Measurements from ENCODE around the gene DCPS.

Gene DCPS

DNA sequence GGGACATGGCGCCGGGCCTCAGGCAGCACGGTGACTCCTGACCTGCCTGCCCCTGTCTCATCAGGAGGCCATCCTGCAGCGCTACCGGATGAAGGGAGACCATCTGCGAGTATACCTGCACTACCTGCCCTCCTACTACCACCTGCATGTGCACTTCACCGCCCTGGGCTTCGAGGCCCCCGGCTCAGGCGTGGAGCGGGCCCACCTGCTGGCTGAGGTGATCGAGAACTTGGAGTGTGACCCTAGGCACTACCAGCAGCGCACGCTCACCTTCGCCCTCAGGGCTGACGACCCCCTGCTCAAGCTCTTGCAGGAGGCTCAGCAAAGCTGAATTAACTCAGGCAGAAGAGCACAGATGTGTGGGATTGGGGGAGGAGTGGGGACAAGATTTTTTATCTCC is 41.4 kb downstream of the DCPS start:
- no peak for DNase-seq (ENCODE audit: low spot score)

DNA sequence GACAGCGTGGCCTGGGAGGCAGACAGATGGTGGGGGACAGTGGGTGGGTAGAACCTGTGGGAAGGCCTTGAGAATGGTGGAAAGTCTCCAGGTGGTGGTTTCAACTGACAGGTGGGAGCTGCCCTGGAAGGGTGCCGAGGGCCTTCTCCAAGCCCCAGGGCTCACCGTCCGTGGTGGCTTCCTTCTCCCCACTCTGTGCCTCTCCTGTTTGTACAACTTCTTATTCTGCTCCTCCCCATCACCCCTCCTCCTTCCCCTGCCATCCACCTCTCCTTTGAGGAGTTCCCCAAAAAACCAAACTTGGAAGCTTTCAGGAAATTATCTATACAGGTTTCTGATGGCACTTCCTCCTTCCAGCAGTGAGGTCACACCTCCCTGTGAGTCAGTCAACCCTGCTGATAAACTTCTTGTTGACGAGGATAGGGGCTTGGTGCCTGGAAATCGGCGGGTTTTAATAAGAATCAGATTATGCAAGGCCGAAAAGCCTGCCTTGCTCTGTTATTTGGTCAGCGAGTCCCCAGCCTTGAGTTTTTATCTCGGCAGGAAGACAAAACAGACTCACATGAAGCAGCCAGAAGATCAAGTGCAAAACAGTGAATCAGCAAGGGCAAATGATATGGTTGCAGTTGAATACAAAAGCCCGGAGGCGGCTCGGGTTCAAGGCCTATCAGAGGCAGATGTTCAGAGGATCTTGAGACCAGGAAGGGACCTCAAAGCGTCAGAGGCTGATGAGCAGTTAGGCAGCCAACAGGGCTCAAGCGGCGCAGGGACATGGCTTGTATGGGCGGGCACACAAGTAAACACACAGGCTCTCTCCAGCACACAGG is 42.1 kb downstream of the DCPS start:
- peak; percentile 87 for DNase-seq (ENCODE audit: low spot score)

DNA sequence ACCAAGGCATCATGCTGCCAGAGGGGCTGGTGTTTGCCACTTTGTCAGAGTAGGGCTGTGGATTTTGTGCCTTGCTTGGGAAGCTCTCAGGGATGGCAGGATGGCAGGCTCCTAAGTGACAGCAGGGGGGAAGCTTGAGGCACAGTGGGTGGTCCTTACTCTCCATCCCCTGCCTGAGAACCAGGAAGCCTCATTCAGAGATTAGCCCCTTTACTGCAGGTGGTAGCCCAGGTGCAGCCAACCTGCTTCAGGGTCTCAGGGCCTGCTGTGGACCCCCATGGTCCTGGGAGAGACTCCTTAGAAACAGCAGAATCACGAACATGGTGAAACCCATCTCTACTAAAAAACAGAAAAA is 42.7 kb downstream of the DCPS start:
- no peak for DNase-seq (ENCODE audit: low spot score)

DNA sequence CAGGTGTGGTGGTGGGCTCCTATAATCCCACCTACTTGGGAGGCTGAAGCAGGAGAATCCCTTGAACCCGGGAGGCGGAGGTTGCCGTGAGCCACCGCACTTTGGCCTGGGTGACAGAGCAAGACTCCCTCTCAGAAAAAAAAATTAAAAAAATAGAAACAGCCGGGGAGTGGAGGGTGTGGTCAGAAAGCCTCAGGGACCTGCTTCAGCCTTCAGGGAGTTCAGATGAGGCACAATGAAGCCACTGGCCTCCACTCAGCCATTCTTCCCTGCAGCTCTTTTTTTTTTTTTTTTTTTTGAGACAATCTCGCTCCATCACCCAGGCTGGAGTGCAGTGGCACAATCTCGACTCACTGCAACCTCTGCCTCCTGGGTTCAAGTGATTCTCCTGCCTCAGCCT is 43.1 kb downstream of the DCPS start:
- DNase-seq (ENCODE audit: low spot score), result peak; percentile 69

DNA sequence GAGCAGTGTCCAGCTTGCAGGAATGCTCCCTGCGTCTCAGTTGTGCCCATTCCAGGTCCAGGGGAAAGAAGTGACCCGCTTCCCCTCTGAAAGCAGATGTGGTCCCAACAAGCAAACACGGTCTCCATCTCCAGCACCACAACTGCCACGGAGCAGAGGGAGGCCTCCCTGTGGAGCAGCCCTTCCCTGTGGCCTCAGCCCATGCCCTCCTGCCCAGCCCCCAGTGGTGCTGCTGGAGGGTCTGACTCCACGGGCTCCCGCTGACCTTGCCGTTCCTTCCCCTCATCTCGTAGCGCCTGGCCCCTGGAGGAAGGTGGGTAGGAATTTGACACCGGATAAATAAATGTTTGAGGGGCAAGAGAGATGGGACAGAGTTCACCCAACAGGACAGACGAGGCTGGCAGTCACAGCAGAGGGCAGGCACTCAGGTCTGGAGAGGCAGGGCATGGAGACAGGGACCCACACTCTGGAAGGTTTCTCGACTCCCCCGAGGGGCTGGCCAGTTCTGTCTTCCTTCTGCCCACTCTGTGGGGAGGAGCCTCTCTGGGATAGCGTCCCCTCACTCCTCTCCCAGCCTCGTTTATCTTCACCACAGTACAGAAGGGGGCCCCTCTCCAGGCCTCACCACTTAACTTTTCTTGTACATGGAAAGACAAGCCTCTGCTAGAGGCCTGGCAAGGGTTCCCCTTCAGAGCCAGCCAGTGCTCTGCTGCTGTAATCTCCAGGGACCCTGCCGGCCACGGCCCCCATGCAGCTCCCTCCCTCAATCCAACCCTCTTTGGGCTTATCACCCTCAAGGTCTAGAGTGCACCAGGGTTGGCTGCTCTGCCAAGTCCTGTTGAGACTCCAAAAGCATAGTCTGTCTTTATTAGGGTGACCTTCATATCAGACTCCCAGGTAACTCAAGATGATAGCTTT is 44.1 kb downstream of the DCPS start:
- peak; percentile 56 for DNase-seq (ENCODE audit: low spot score)

DNA sequence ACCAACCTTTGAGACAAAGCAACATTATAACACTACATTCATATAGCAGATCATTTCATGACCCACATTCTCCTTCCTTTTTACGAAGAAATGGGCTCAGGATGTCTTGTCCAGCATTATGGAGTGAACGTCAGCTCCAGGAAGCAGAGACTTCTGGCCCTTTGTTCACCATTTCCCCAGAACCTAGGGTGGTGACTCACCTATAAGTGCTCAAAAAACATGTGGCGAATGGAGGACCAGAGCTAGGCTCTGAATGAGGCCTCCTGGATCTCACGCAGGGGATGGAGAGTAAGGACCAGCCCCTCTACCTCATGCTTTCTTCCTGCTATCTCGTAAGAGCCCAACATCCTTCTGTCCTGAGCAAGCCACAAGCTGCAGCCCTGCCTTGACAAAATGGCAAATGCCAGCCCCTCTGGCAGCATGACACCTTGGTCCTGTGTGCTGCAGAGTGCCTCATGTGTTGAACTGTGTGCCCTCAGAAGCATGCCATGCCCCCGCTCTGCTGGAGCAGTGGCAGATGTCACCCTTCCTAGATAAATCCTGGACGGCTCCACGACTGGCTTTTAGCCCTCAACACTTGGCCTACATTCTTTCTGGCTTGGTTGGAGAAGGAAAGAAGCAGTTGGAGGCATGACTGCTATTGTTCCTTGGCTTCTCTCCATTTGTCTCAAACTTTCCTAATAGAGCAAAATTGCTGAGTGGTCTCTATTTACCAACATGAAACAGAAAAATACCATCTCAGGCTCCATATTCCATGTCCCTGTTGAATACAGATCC is 45.1 kb downstream of the DCPS start:
- DNase-seq (ENCODE audit: low spot score), result no peak

DNA sequence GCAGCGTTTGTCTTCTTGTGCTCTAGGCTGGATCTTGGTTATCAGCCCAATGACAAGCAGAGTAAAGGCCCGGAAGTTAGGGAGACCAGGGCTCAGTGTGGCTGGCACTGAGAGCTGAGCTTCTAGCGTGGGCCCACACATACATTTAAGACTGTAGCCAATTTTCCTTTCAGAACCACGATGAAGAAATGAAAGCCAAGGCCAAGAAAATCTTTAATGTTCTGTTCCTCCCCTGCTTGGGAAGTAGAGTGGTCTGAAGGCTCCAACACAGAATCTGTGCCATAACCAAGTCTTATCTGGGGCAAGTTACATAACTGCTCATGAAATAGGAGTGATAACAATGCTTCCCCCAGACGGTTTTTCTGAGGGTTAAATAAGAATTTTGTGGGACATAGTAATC is 47.0 kb downstream of the DCPS start:
- no peak for DNase-seq (ENCODE audit: low spot score)

DNA sequence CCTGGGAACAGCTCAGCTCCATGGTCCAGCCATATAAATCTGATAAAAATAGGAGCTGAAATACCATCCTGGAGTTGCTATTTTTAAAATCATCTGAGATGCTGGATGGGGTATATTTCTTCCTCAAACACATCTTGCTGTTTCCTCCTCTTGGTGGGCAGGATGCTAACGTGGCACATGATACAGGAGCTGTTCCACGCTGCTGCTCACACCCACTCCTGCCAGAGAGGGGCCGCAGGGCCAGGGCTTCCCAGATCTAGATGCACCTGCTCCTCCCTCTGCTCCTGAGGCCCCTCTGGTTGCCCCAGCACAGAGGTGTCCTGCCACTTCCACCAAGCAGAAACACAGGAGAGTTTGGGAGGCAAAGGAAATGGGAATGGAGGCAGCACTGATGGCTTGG is 48.3 kb downstream of the DCPS start:
- DNase-seq (ENCODE audit: low spot score), result no peak

DNA sequence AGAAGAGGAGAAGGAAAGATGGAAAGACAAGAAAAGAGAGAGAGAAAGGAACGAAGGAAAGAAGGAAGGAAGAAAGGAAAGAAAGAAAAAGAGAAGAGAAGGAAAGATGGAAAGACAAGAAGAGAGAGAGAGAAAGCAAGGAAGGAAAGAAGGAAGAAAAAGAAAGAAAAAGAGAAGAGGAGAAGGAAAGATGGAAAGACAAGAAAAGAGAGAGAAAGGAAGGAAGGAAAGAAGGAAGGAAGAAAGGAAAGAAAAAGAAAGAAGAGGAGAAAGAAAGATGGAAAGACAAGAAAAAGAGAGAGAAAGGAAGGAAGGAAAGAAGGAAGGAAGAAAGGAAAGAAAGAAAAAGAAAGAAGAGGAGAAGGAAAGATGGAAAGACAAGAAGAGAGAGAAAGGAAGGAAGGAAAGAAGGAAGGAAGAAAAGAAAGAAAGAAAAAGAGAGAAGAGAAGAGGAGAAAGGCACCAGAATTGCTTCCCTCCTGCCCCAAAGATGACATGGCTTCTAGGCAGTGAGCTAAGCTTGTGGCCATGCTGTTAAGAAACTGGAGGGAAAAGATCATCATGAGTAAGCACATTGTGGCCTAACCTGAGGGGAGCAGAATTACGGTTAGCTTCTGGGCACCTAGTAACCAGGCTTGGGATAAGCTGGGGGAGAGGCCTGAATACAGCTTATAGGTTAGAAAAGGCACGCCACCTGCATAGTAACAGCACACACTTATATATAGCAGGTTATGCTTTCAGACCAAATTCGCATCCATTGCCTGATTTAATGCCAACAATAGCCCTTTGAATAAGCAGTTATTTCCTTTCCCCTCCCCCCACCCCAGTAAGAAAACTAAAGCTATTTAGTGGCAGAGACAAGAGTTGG is 49.3 kb downstream of the DCPS start:
- peak; percentile 81 for DNase-seq (ENCODE audit: low spot score)

DNA sequence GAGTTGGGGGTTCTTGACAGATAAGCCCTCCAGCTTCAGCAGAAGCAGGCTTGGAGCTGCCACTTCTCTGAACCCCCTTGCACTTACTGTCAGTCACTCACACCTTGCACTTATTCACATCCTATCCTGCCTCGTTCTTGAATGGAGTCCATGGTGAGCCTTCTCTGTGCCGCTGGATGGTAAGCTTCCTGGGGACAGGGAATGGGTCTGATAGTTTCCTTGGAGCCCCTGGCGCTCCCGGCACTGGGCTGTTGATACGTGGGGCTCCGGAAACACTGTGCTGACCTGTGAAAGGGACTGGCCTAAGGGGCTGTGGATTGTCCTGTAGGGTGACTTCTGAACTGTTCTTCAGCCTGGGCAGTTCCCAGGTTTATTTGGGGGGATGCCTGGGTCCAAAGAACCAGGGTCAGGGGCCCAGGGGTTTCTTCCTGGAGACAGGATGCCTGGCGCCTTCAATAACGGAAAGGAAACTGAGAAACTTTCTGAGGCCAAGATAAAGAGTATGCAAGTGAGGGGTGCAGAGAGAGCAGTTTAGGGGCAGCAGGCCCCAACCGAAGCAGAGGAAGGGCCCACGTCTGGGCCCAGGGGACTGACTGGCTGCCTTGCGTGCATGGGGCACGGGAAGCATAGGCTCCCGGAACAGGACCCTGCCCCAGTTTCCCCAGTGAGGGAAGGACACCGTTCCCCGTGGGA is 50.9 kb downstream of the DCPS start:
- DNase-seq (ENCODE audit: low spot score), result no peak

DNA sequence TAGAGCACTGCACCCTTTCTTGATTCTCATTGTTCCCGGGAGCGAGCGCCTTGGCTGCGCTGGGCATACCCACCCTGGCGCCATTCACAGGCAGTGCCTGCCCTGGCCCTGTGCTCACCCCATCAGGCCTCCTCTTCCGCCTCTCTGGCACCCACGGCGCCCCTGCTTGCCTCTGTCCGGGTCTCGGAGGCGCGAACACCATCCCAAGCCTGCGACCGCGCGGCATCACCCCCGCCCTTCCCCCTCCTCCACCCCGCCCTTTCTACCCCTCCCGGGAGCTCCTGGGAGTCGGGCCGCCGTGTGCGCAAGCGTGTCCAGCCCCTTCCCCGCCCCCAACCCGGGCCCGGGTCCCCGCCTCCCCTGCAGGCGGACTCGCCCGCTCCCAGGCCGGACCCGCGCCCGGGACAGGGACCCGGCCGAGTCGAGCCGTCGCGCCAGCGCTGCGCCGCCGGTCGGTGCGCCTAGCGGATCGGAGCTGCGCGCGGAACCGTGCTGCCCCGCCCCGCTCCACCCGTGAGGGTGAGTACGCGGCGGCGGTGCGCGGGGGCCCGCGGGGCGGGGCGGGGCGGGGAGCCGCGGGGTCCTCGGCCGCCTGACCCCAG is 51.6 kb downstream of the DCPS start, which contains the start of gene ST3GAL4:
Gene ST3GAL4 (plus strand): TSS at position 363 of the 602 bp plus-strand sequence. CDS start 50,470 bp downstream, outside the sequence.
- DNase-seq (ENCODE audit: low spot score), result peak; percentile 52

DNA sequence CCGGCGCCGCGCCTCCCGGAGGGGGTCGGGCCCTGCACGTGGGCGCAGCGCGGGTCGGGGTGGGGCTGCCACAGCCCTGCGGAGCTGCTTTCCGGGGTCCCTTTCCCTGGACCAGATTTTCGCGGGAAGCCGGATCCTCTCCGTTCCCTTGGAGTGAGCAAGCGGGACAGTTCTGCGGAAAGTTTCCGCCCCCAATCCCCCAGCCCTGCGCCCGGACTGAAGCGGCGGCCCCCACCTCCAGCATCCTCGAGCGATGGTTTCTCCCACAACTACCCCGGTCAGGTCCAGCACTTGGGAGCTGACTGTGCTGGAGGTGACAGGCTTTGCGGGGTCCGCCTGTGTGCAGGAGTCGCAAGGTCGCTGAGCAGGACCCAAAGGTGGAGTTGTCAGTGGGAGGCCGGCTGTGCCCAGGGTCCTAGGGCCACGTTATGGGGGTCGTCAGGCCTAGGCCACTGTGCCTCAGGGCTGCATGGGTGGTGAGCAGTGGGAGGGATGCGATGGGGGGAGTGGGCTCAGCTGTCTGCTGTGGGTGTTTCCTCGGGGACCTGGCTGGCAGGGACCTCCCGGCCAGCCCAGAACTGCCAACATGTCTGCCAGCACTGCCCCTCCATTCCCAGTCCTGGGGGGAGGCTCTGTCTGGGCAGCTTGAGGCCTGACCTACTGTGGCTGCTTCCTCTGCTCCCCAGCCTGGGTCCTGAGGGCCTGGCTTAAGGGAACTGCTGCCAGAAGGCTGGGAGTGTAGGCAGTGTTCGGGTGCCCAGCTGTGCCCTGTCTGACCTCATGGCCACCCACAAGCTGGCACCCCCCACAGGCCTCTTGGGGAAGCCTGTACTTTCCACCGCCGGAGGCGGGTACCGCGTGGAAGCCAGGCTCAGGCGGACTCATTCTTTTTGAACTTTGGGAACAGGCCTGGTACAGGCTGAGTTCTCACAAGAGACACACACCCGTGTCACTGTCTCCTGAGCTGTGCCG is 52.4 kb downstream of the DCPS start:
- no peak for DNase-seq (ENCODE audit: low spot score)

DNA sequence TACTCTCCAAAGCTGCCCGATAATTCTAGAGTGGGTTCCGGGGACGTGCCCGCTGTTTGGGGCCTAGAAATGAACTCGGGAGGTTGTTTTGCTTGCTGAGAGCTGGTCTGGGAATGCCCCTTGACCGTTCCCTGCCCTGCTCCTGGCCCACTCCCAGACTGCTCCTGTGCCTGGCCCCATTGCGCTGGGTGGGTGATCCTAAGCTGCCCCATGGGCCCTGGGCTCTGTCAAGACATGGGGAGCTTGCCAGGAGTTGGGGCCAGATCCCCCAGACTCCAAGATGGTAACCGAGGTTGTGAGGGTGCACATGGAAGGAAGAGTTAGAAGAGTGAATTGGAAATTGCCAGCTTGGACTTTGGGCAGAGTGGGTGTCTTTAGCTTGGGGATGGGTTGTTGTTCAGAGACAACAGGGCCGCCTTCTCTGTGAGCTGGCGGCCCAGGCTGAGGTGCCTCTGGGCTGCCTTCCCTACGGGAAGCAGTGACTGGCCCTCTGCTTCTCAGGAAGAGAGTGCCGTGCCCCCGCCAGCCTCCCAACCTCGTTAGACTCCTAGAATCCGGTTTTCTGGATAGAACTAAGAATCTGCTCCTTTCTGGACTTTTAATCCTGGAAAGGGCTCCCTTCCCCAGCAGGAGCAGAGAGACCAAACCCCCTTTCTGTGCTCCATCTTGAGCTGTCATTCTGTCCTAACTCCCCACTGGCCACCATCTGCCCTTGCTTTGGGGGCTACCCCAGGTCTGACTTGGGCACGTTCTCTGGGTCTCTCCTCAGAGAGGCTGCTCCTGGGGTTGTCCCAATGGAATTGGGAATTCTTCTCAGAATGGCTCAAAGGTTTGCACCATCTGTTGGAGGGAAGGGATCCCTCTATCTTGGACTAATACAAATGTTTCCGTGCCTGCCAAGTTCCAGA is 53.4 kb downstream of the DCPS start:
- DNase-seq (ENCODE audit: low spot score), result no peak

DNA sequence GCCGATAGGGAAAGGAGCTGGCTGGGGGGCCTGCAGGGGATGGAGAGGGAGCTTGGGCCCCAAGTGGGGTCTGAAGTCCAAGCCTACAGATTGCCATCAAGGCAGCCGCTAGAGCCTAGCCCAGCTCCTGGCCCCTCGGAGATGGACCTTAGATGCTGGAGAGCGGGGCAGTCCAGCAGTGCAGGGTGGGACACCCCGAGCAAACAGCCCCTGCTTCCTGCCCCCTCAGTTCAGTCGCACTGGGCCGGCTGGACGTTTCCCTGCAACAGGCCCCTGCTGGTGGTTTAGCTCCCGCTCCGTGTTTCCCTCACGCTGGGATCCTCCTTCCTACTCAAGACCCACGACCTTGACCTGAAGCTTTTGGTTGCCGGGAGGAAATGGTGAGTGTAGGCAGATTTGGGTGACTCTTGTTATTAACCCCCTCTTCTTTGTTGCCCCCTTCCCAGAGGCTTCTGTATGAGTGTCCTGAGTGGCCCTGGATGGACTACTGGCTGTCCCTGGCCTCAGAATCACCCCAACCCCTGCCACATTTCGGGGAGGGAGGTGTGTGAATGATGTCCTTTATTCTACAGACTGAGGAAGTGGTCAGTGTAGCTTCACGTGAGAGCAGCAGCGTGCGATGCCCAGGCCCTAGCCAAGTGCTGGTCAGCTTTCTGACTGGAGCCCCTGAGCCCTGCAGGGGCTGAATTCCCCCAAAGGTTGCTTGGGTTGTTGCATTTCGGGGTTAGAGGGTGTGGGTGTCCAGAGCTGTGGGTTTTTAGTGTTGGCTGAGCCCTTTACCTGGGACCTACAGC is 54.3 kb downstream of the DCPS start:
- DNase-seq (ENCODE audit: low spot score), result no peak

DNA sequence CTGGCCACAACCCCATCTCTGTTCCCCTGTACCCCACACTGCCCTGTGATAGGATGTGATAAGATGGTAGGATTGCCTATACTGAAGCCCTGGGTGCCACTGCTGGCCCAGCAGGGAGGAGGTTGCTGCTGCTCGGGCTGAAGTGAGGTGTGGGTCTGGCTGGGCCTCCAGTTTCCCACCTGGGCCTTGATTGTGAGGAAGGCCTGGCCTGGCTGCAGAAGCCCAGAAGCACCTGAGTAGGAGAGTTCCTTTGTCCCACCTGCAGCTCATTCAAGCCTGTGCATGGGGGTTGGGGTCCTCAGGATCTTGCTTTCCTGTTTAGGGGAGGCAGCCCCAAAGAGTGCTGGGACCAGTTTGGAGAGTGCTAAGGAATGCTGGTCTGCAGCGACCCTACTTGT is 54.9 kb downstream of the DCPS start:
- no peak for DNase-seq (ENCODE audit: low spot score)

DNA sequence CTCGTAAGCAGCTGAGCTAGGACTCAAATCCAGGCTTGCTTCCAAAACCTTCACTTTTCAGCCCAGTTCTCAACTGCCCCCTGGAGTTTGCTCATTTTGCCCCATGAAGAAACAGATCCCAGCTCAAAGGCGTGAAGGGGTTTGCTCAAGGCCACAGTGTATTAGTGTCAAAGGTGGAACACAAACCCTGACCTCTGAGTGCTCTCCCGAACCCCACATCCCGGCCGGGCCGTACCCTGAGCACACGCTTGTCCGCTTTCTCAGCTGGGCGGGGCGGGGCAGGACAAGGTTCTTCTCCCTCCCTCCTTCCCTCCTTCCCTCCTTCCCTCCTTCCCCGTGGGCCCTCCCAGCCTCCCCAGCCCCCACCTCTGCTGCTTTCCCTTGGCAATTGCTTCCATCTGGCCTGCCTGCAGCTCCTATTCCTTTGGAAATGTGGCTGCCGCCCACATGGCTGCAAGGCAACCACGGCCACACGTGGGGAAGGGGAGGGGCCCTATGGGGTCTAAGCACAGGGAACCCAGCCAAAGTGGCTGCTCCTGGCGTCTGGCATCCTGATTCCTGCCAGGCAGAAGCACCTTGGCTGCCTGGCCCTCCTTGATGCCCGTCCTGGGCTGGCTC is 55.7 kb downstream of the DCPS start:
- no peak for DNase-seq (ENCODE audit: low spot score)

DNA sequence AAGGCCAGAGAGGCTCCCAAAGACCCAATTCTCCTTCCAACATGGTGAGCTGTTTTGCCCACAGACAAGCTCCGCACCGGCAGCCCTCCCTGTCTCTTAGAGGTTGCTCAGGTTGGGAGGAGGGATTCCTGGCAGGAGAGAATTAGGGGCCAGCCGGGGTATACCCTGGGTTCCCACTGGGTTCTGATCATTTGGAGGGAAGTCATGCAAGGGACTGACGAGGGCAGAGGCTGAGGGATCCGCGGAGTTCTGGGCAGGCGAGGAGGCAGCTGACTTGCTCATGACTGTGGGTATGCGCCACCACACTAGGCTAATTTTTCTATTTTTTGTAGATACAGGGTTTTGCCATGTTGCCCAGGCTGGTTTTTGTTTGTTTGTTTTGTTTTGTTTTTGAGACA is 56.2 kb downstream of the DCPS start:
- no peak for DNase-seq (ENCODE audit: low spot score)
